NCI-H1092 (cell line): Measurements from ENCODE around the gene LTBR.
"Not testable (repeated sequence)": the region's sequence is repeated elsewhere in the genome, so short reads cannot be mapped to it uniquely, and the experiment has no call there.

Source experiments
- DNase-seq: peaks from one replicate; lab custom pipeline; 2025; lab: John Stamatoyannopoulos, UW

LTBR gene

DNA sequence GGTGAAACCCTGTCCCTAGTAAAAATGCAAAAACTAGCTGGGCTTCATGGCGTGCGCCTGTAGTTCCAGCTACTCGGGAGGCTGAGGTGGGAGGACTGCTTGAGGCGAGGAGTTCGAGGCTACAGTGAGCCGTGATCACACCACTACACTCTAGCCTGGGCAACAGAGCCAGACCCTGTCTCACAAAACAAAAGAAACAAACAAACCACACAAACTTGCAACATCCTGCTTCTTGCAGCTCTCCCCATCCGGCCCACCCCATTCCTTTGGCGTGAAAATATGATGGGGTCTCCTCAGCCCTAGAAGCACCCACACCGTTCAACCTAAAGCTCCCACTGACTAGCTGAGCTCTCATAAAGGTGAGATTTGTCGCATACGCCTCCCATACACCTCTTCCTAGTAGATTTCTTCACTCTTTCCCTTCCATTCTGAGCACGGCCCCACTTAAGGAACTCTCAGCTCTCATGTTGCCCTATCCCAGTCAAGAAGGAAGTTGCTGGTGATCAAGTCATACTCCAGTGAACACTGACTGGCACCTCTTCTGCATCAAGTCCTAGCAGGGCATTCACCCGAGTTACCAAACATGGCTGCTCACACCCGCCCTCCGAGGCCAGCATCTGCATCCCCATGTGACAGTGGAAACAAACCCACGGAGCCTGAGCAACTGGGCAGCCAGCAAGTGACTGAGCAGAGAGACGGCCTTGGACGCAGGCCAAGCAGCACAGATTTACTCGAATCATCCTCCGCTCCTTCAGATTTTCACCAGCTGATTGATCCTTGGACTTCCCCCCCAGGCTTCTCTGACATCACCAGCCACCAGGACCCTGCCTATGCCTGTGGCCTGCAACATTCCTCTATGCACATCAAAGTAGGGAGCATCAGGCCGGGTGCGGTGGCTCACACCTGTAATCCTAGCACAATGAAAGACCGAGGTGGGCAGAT is 41.9 kb downstream of the LTBR start:
- no peak for DNase-seq

DNA sequence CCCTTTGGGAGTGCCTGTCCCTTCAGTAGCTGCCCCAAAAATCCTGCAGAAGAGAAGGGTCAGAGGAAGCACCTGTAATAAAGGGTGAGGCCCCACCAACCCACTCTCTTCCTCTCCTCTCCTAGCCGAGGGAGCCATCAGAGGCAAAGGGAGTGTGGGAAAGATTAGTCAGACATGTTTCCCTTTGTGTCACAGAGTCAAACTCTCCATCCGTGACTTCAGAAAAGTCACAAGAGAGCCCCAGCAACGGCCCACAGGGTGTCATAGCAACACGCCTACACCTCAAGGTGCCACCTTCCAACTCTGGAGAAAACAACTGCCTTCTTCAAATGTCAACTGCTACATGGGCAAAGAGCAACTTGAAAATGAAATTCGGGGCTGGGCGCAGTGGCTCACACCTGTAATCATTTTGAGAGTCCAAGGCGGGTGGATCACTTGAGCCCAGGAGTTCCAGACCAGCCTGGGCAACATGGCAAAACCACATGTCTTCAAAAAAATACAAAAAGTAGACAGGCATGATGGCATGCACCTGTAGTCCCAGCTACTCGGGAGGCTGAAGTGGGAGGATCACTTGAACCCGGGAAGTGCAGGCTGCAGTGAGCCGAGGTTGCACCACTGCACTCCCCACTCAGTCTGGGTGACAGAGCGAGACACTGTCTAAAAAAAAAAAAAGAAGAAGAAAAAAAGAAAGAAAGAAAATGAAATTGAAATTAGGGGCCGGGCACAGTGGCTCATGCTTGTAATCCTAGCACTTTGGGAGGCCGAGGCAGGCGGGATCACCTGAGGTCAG is 43.1 kb downstream of the LTBR start:
- DNase-seq: no peak

DNA sequence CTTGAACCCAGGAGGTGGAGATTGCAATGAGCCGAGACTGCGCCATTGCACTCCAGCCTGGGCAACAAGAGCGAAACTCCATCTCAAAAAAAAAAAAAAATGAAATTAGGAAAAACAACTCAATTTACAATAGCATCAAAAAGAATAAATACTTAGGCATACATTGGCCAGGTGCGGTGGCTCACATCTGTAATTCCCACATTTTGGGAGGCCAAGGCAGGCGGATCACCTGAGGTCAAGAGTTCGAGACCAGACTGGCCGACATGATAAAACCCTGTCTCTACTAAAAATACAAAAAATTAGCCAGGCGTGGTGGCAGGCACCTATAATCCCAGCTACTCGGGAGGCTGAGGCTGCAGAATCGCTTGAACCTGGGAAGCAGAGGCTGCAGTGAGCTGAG is 43.8 kb downstream of the LTBR start:
- DNase-seq: not testable (repeated sequence)

DNA sequence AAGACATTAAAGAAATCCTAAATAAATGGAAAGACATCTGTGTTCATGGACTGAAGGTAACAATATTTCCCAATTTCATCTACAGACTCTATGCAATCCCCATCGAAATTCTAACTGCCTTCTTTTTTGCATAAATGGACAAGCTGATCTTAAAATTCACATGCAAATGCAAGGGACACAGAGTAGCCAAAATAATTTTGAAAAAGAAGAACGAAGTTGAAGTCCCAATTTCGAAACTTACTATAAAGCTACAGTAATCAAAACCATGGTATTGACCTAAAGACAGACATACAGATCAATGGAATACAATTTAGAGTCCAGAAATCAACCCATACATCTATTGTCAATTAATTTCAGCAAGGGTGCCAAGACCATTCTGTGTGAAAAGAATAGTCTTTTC is 44.4 kb downstream of the LTBR start:
- DNase-seq: no peak

DNA sequence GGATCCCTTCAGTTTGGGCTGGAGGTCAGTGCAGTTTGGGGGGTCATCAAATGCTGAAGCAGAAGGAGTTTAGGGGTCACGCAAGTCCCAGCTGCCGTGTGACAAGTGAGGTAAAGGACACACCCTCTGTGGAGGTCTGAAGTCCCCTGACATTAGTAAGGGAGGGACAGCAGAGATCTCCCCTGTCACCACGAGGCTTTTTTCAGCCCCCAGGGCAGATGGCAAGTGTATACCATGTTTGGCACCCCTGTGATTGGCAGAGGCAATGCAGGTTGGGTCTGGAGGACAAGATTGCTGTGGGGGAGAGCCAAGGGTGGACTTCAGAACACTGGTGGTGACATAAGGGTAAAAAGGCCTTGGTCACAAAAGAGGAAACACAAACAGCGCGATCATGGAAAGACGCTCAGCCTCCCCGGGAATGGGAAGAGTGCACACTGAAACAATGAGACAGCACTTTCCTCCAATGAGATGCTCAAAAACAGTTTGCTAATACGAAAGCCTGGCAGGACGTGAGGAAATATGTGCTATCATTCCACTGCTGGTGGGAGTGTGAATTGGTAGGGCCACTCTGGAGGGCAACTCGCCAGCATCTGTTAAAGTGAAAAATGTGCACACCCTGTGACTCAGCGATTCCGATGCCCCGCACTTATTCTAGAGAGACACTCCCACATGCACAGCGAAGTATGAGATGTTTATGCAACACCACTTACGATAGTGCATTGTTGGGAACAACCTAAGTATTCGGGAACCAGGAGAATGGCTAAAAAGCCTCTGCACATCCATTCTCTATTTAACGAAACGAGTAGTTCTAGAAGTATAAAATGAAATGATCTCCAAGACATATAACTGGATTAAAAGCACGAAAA is 46.4 kb downstream of the LTBR start:
- no peak for DNase-seq

DNA sequence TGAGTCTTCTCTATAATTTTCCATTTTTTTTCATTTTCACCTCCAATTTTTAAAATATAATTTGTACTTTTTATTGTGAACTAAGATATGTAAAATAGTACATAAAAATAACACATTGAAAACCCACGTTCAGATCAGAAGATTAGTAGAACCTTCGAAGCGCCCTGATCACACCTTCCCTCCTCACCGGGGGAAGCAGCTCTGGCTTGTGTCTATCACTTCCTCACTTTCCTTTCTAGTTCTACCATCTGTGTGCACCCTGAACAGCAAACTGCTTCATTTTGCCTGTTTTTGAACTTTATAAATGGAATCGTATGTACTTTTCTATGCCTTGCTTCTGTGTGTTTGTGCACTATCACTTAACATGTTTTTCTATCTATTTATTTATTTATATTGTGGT is 49.0 kb downstream of the LTBR start:
- no peak for DNase-seq

DNA sequence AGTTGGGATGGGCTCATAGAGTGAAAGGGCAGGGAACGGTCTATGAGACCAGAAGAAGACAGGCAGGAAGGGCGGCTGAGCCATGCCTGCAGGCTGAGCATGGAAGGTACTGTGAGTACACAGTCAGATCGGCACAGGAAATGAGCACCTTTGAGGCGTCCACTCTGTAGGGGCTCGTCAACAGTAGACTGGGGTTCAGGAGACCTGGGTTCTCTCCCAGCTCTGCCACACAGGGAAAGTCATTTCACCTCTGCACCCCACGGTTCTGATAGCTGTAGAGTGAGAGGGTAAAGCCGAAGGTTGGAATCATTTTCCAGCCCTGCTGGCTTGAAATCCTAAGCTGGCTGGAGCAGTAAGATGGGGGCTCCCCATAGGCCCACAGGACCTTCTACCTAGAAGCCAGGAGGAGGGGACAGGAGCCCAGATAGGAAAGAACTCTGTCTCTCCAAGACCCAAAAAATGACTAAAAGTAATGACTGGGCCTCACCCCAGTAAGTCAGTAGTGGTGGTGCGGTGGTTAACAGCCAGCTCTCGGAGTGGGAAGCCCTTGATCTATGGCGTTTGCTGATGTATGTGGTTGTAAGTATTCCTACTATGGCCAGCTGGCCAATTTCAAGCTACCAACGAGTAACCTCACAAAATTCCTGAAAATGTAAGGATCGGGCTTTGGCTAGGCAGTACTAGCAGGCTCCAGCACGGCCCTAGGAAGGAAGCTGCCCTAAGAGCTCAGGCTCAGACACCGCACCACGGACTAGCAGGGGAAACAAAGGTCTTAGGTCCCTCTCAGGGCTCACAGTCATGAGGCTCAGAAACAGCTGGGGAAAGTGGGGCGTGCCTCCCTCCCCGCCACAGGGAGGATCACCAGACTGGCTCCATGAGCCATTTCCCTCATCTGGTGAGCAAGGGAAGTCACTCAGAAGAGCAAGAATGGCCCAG is 50.5 kb downstream of the LTBR start:
- DNase-seq: no peak

DNA sequence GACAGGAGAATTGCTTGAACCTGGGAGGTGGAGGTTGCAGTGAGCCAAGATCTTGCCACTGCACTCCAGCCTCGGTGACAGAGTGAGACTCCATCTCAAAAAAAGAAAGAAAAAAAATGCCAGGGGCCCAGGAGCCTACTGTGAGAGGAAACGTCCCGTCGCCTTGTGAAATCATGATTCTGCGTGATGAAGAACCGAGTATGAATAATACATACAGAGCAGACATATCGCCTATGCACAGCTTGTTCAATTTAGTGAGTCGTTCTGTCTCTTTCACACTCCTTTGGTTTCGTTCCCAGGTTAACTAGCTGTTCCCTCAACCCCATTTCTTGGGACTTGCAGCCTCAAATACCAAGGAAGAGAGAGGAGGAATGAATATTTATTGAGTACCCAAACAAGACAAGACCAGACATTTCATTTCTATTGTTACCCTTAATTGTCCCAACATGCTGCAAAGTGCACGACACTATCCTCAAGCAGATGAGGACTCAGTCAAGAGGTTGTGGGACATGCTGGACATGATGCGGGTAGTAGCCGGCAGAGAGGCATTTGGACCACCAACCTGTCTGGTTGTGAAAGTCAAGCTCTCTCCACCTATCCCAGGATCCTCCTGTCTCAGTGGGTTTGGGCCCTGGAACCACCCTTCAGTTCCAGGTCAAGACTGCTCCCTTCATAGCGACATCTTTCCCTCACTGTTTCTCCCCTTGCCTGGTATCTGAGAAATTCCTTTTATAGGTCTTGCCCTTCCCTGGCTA is 52.2 kb downstream of the LTBR start:
- no peak for DNase-seq

DNA sequence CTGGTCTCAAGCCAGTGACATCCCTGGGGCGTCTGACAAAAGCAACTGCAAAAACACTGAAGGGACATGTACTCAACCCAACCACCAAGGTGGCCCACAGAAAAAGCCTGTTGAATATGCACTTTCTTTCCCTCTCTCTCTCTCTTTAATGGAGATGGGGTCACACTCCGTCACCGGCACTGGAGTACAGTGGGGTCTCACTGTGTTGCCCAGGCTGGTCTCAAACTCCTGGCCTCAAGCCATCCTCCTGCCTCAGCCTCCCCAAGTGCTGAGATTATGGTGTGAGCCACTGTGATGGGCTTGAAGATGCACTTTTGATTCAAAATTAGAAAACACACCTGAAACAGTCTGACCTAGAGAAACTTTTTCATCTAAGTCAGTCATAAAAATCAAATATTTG is 53.6 kb downstream of the LTBR start:
- no peak for DNase-seq

DNA sequence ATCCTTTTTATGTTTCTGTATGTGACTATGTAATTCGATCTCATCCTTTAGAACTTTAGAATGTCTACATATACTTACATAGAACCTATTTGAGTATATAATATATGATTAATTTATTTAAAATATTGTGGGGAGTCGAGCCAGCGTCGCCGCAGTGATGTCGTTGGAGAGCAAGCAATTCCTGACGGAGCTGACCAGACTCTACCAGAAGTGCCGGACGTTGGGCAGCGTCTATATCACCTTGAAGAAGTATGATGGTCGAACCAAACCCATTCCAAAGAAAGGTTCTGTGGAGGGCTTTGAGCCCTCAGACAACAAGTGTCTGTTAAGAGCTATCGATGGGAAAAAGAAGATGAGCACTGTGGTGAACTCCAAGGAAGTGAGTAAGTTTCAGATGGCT is 54.4 kb downstream of the LTBR start:
- DNase-seq: no peak

DNA sequence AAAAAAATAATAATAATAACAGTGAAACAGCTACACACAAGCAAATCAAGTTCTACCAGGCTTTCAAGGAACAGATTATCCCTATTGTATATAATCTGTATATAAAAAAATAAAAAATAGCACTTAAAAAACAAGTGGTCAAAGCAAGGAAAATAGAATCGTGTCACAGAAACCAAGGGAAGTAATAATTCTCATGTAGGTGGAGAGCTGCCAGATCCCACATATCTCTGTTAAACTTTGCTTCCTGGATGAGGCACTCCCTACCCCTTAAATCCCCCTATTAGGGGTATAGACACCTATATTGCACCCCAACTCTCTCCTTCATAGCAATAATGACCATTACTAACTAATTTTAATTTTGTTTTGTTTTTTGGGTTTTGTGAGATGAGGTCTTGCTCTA is 56.4 kb downstream of the LTBR start:
- no peak for DNase-seq
